ENCODE data around the gene SC5D. TPM values are rescaled to one million over a fixed set of nuclear protein-coding genes. Genes with fewer than 3 reads are reported as not detected.

SC5D gene
- total RNA-seq, 4 donors from 2014 or later = 16.3 to 43.4 (median 29.8) TPM

GRCh38 chr11:121341609-121342008 is 49.0 kb downstream of the SC5D start:
- Histone ChIP-seq H3K36me3 (no peaks in the 10 kb centered on the region), H3K27ac (no peak overlapping the region), H3K4me3 (no peak overlapping the region), H3K4me1 (peaks cover 13% of the 10 kb centered on the region), H3K27me3 (no peaks in the 10 kb centered on the region), H3K9me3 (no peaks in the 10 kb centered on the region)
- 58% methylated on average over 4 of the region's 4 CpGs for WGBS
- no peak for TF ChIP-seq EP300 (IDR thresholded peaks at IDR 0.05)
- no peak for TF ChIP-seq POLR2A (IDR thresholded peaks at IDR 0.05)
- no peak for TF ChIP-seq CTCF (IDR thresholded peaks at IDR 0.05)
- no peak for TF ChIP-seq POLR2AphosphoS5 (IDR thresholded peaks at IDR 0.05)
- no peak for DNase-seq (ENCODE audit: low spot score in 2 of 2)

GRCh38 chr11:121344824-121345223 is 52.3 kb downstream of the SC5D start:
- H3K9me3 ChIP-seq = no peaks in the 10 kb centered on the region
- H3K36me3 ChIP-seq = no peaks in the 10 kb centered on the region
- H3K4me1 ChIP-seq = peaks cover under 1% of the 10 kb centered on the region
- TF ChIP-seq POLR2AphosphoS5 (IDR thresholded peaks at IDR 0.05) (no peak), CTCF (IDR thresholded peaks at IDR 0.05) (no peak), EP300 (IDR thresholded peaks at IDR 0.05) (no peak), POLR2A (IDR thresholded peaks at IDR 0.05) (no peak)
- no peak for DNase-seq (ENCODE audit: low spot score in 2 of 2)
- no peak overlapping the region for H3K27ac ChIP-seq
- no peak overlapping the region for H3K4me3 ChIP-seq
- H3K27me3 ChIP-seq = no peaks in the 10 kb centered on the region

- H3K27me3 ChIP-seq = no peaks in the 10 kb centered on the region
- no peak for DNase-seq (ENCODE audit: low spot score in 2 of 2)
- whole genome bisulfite sequencing = 88% methylated on average over 2 of the region's 2 CpGs
- no peaks in the 10 kb centered on the region for H3K9me3 ChIP-seq
- no peak overlapping the region for H3K27ac ChIP-seq
- no peak overlapping the region for H3K4me3 ChIP-seq
- H3K36me3 ChIP-seq = no peaks in the 10 kb centered on the region
- H3K4me1 ChIP-seq = peaks cover 8% of the 10 kb centered on the region
- no peak for TF ChIP-seq CTCF (IDR thresholded peaks at IDR 0.05)
- TF ChIP-seq EP300 (IDR thresholded peaks at IDR 0.05) = no peak
- TF ChIP-seq POLR2A (IDR thresholded peaks at IDR 0.05) = no peak
- TF ChIP-seq POLR2AphosphoS5 (IDR thresholded peaks at IDR 0.05) = no peak
Observed at GRCh38 chr11:121347094-121347493, 54.5 kb downstream of the SC5D start.

- H3K27ac ChIP-seq = no peak overlapping the region
- no peak for DNase-seq (ENCODE audit: low spot score in 2 of 2)
- TF ChIP-seq POLR2AphosphoS5 (IDR thresholded peaks at IDR 0.05) (no peak), EP300 (IDR thresholded peaks at IDR 0.05) (no peak), CTCF (IDR thresholded peaks at IDR 0.05) (no peak), POLR2A (IDR thresholded peaks at IDR 0.05) (no peak)
- peaks cover 8% of the 10 kb centered on the region for H3K4me1 ChIP-seq
- no peaks in the 10 kb centered on the region for H3K9me3 ChIP-seq
- 76% methylated on average over 5 of the region's 5 CpGs for WGBS
- H3K27me3 ChIP-seq = no peaks in the 10 kb centered on the region
- H3K4me3 ChIP-seq = no peak overlapping the region
- no peaks in the 10 kb centered on the region for H3K36me3 ChIP-seq
Observed at GRCh38 chr11:121347813-121348212, 55.2 kb downstream of the SC5D start.

GRCh38 chr11:121348220-121348875 is 55.8 kb downstream of the SC5D start:
- Histone ChIP-seq H3K27ac (no peak overlapping the region), H3K27me3 (no peaks in the 10 kb centered on the region), H3K4me3 (no peak overlapping the region), H3K4me1 (peaks cover 8% of the 10 kb centered on the region), H3K9me3 (no peaks in the 10 kb centered on the region), H3K36me3 (no peaks in the 10 kb centered on the region)
- TF ChIP-seq EP300 (IDR thresholded peaks at IDR 0.05) = no peak
- no peak for TF ChIP-seq POLR2AphosphoS5 (IDR thresholded peaks at IDR 0.05)
- TF ChIP-seq POLR2A (IDR thresholded peaks at IDR 0.05) = no peak
- no peak for TF ChIP-seq CTCF (IDR thresholded peaks at IDR 0.05)
- DNase-seq (ENCODE audit: low spot score in 2 of 2) = no peak
- 82% methylated on average over 7 of the region's 7 CpGs for WGBS
